Activated CD8-positive, alpha-beta T cell treated with anti-CD3 and anti-CD28 coated beads for 36 hours (primary cell): ENCODE measurements around the gene NRDE2. TPM values are rescaled to one million over a fixed set of nuclear protein-coding genes. Genes with fewer than 3 reads are reported as not detected.

Source experiments
- ATAC-seq: fragments of 200-7000 bp; cut with Tn5 transposase; one replicate; pipeline ENCODE4 v1.10.0; 2021; ENCODE audit warnings: mild to moderate bottlenecking, moderate library complexity
- CTCF ChIA-PET: fragments of 350-600 bp; sonication (Branson Sonifier 250); formaldehyde crosslinking; loops from one replicate; lab custom pipeline; 2021; ENCODE audit warnings: antibody characterized with exemption; lab: Charles Lee
- POLR2A ChIA-PET: fragments of 350-600 bp; sonication (Branson Sonifier 250); formaldehyde crosslinking; loops from one replicate; lab custom pipeline; 2021; ENCODE audit warnings: antibody characterized with exemption; lab: Charles Lee
- DNase-seq: peaks from one replicate; pipeline ENCODE4 v3.0.0-alpha.2; 2020
- H3K27ac Mint-ChIP-seq: one replicate; pipeline ENCODE4 v1.8.0; 2021; ENCODE audit warnings: mild to moderate bottlenecking, mixed read lengths
- H3K27me3 Mint-ChIP-seq: one replicate; pipeline ENCODE4 v1.8.0; 2021; ENCODE audit warnings: mixed read lengths
- H3K36me3 Mint-ChIP-seq: one replicate; pipeline ENCODE4 v1.8.0; 2021; ENCODE audit warnings: low read depth, mixed read lengths
- H3K4me1 Mint-ChIP-seq: one replicate; pipeline ENCODE4 v1.8.0; 2021; ENCODE audit warnings: low read depth, mixed read lengths
- H3K4me3 Mint-ChIP-seq: one replicate; pipeline ENCODE4 v1.8.0; 2021; ENCODE audit warnings: mild to moderate bottlenecking, moderate library complexity, mixed read lengths
- H3K9me3 Mint-ChIP-seq: one replicate; pipeline ENCODE4 v1.8.0; 2021; ENCODE audit warnings: mixed read lengths
- CTCF ChIP-seq: fragments of 200-600 bp; IDR thresholded peaks from one replicate; pipeline ENCODE4 v1.8.0; 2022; ENCODE audit warnings: antibody characterized with exemption, mild to moderate bottlenecking
- intact Hi-C: fragments of 100-400 bp; cut with micrococcal nuclease; formaldehyde crosslinking; loops from one replicate; pipeline ENCODE4 v1.10.0; 2022
- total RNA-seq, 2 experiments: library from RNA; stranded (reverse); gene quantifications; one replicate each; pipeline ENCODE4 v1.2.3, GENCODE V29; 2021

Gene NRDE2
- total RNA-seq, 2 experiments from 2014 or later: 19.2 to 21.0 TPM

GRCh38 chr14:90301668-90302090 lies 30.1 kb downstream of the NRDE2 start:
- Mint-ChIP-seq H3K9me3 (no peaks in the 10 kb centered on the region), H3K27me3 (no peaks in the 10 kb centered on the region), H3K4me3 (no peak overlapping the region), H3K4me1 (peaks cover 8% of the 10 kb centered on the region), H3K36me3 (peaks cover 9% of the 10 kb centered on the region), H3K27ac (peak overlapping the region; percentile 5)
- no peak for DNase-seq
- intact Hi-C loops: no loop called here
- ChIA-PET CTCF (interaction anchor here (0.8 to 1.3 kb wide), 14 partner anchors 8 to 457 kb away, joined by 3 to 15 read pairs (median 4); no protein-coding TSS in a partner anchor), POLR2A (interaction anchor here (1.0 to 1.5 kb wide), 2 partner anchors 15 to 82 kb away, joined by 3 read pairs; no protein-coding TSS in a partner anchor)
- ATAC-seq: no peak
- no peak for TF ChIP-seq CTCF

- H3K9me3 Mint-ChIP-seq: no peaks in the 10 kb centered on the region
- peaks cover 8% of the 10 kb centered on the region for H3K4me1 Mint-ChIP-seq
- POLR2A ChIA-PET: interaction anchor here (1.0 to 1.5 kb wide), 2 partner anchors 14 to 82 kb away, joined by 3 read pairs; no protein-coding TSS in a partner anchor
- peaks cover 9% of the 10 kb centered on the region for H3K36me3 Mint-ChIP-seq
- no peak for DNase-seq
- H3K27me3 Mint-ChIP-seq: no peaks in the 10 kb centered on the region
- no peak for TF ChIP-seq CTCF
- no peak for ATAC-seq
- H3K27ac Mint-ChIP-seq: peak overlapping the region; percentile 60
- CTCF ChIA-PET: interaction anchor here (0.8 to 1.3 kb wide), 14 partner anchors 9 to 457 kb away, joined by 3 to 15 read pairs (median 3); no protein-coding TSS in a partner anchor
- intact Hi-C loops: no loop called here
- no peak overlapping the region for H3K4me3 Mint-ChIP-seq
These were observed 30.6 kb downstream of the NRDE2 start for GRCh38 chr14:90301122-90301521.

- ChIA-PET POLR2A (no interaction called here), CTCF (interaction anchor here (1.1 to 1.3 kb wide), 3 partner anchors 9 to 102 kb away, joined by 3 to 5 read pairs (median 3); no protein-coding TSS in a partner anchor)
- DNase-seq: no peak
- no peak for TF ChIP-seq CTCF
- peak overlapping the region; percentile 78 for H3K27ac Mint-ChIP-seq
- peak; percentile 51 for ATAC-seq
- peaks cover 8% of the 10 kb centered on the region for H3K4me1 Mint-ChIP-seq
- no peak overlapping the region for H3K4me3 Mint-ChIP-seq
- no peaks in the 10 kb centered on the region for H3K9me3 Mint-ChIP-seq
- intact Hi-C loops: no loop called here
- peaks cover 9% of the 10 kb centered on the region for H3K36me3 Mint-ChIP-seq
- no peaks in the 10 kb centered on the region for H3K27me3 Mint-ChIP-seq
These were observed 31.1 kb downstream of the NRDE2 start for GRCh38 chr14:90300611-90301047.

GRCh38 chr14:90299408-90299807 lies 32.3 kb downstream of the NRDE2 start:
- intact Hi-C loops: no loop called here
- no peak overlapping the region for H3K27ac Mint-ChIP-seq
- peaks cover 8% of the 10 kb centered on the region for H3K4me1 Mint-ChIP-seq
- no peak overlapping the region for H3K4me3 Mint-ChIP-seq
- peaks cover 11% of the 10 kb centered on the region for H3K36me3 Mint-ChIP-seq
- no peaks in the 10 kb centered on the region for H3K27me3 Mint-ChIP-seq
- no peak for DNase-seq
- H3K9me3 Mint-ChIP-seq: no peaks in the 10 kb centered on the region
- ChIA-PET CTCF (no interaction called here), POLR2A (no interaction called here)
- no peak for TF ChIP-seq CTCF
- ATAC-seq: no peak

- no peaks in the 10 kb centered on the region for H3K27me3 Mint-ChIP-seq
- peaks cover 10% of the 10 kb centered on the region for H3K36me3 Mint-ChIP-seq
- ChIA-PET POLR2A (interaction anchor here (0.9 kb wide), 1 partner anchor 13 kb away, joined by 3 read pairs; no protein-coding TSS in a partner anchor), CTCF (interaction anchor here (1.0 to 1.3 kb wide), 2 partner anchors 9 to 83 kb away, joined by 3 to 4 read pairs; no protein-coding TSS in a partner anchor)
- H3K27ac Mint-ChIP-seq: no peak overlapping the region
- TF ChIP-seq CTCF: no peak
- ATAC-seq (no peak), DNase-seq (no peak)
- intact Hi-C loops: no loop called here
- no peaks in the 10 kb centered on the region for H3K9me3 Mint-ChIP-seq
- H3K4me1 Mint-ChIP-seq: peaks cover 8% of the 10 kb centered on the region
- no peak overlapping the region for H3K4me3 Mint-ChIP-seq
These were observed 33.7 kb downstream of the NRDE2 start for GRCh38 chr14:90297876-90298629.
